Retina (tissue), 1 donor: ENCODE measurements around the gene STK38.
"Not testable (repeated sequence)": the region's sequence is repeated elsewhere in the genome, so short reads cannot be mapped to it uniquely, and the experiment has no call there.

Experiments
- DNase-seq: peaks from one replicate; pipeline ENCODE4 v3.0.0-alpha.2; 2016

Gene STK38

GRCh38 chr6:36517408-36517807, 29.9 kb downstream of the STK38 start:
- no peak for DNase-seq

- DNase-seq: no peak
These were observed 30.3 kb downstream of the STK38 start for GRCh38 chr6:36516988-36517387.

GRCh38 chr6:36516559-36516958, 30.7 kb downstream of the STK38 start:
- no peak for DNase-seq

GRCh38 chr6:36515844-36516243, 31.4 kb downstream of the STK38 start:
- no peak for DNase-seq

- DNase-seq: no peak
These were observed 32.5 kb downstream of the STK38 start for GRCh38 chr6:36514554-36515456.

- DNase-seq: no peak
These were observed 36.9 kb downstream of the STK38 start for GRCh38 chr6:36510365-36510764.

GRCh38 chr6:36508532-36508931, 38.7 kb downstream of the STK38 start:
- DNase-seq: no peak

- DNase-seq: no peak
These were observed 40.7 kb downstream of the STK38 start for GRCh38 chr6:36506611-36507010.

- no peak for DNase-seq
These were observed 41.3 kb downstream of the STK38 start for GRCh38 chr6:36505744-36506534.

- DNase-seq: no peak
These were observed 42.3 kb downstream of the STK38 start for GRCh38 chr6:36504982-36505381.

- no peak for DNase-seq
These were observed 43.1 kb downstream of the STK38 start for GRCh38 chr6:36504181-36504580.

GRCh38 chr6:36501686-36502085, 45.6 kb downstream of the STK38 start:
- no peak for DNase-seq

GRCh38 chr6:36499918-36500317, 47.4 kb downstream of the STK38 start:
- no peak for DNase-seq

- no peak for DNase-seq
These were observed 52.2 kb downstream of the STK38 start for GRCh38 chr6:36495086-36495485.

- no peak for DNase-seq
These were observed 53.4 kb downstream of the STK38 start for GRCh38 chr6:36493859-36494258.

- no peak for DNase-seq
These were observed 54.0 kb downstream of the STK38 start for GRCh38 chr6:36493319-36493718.

GRCh38 chr6:36492621-36493020, 54.7 kb downstream of the STK38 start:
- DNase-seq: no peak

- DNase-seq: no peak
These were observed 55.2 kb downstream of the STK38 start for GRCh38 chr6:36492092-36492491.

- DNase-seq: no peak
These were observed 55.8 kb downstream of the STK38 start for GRCh38 chr6:36491378-36491965.

GRCh38 chr6:36489426-36489825, 57.9 kb downstream of the STK38 start:
- no peak for DNase-seq

GRCh38 chr6:36488221-36488620, 59.1 kb downstream of the STK38 start:
- no peak for DNase-seq

GRCh38 chr6:36487698-36488097, 59.6 kb downstream of the STK38 start:
- DNase-seq: no peak

- no peak for DNase-seq
These were observed 62.5 kb downstream of the STK38 start for GRCh38 chr6:36484736-36485135.

GRCh38 chr6:36483326-36483725, 64.0 kb downstream of the STK38 start:
- DNase-seq: not testable (repeated sequence)
